GM21447 (cell line): ENCODE measurements around the gene BCL7B.
A peak's percentile ranks its signal among the peaks of the same experiment; 100 is the strongest.
"Not testable (repeated sequence)": the region's sequence is repeated elsewhere in the genome, so short reads cannot be mapped to it uniquely, and the experiment has no call there.

Experiments used
- ATAC-seq: cut with Tn5 transposase; IDR thresholded peaks from one replicate; pipeline ENCODE4 v1.9.1; 2021; ENCODE audit not compliant: unreplicated experiment

Gene BCL7B

GRCh38 chr7:73573276-73573675, 15.8 kb upstream of the BCL7B start:
- no peak for ATAC-seq

GRCh38 chr7:73572767-73573186, 15.3 kb upstream of the BCL7B start:
- ATAC-seq: no peak

GRCh38 chr7:73570977-73571376, 13.5 kb upstream of the BCL7B start:
- ATAC-seq: no peak

GRCh38 chr7:73570521-73570920, 13.0 kb upstream of the BCL7B start:
- ATAC-seq: no peak

- ATAC-seq: no peak
Observed at GRCh38 chr7:73569042-73569608, 11.6 kb upstream of the BCL7B start.

GRCh38 chr7:73567846-73568685, 10.6 kb upstream of the BCL7B start:
- ATAC-seq: no peak

GRCh38 chr7:73567140-73567539, 9.7 kb upstream of the BCL7B start:
- ATAC-seq: no peak

- ATAC-seq: not testable (repeated sequence)
Observed at GRCh38 chr7:73566431-73566830, 8.9 kb upstream of the BCL7B start.

- no peak for ATAC-seq
Observed at GRCh38 chr7:73565675-73566340, 8.3 kb upstream of the BCL7B start.

- ATAC-seq: no peak
Observed at GRCh38 chr7:73560109-73560835, 2.8 kb upstream of the BCL7B start.

GRCh38 chr7:73557108-73557396, 438 bp downstream of the BCL7B start:
- peak; percentile 84 for ATAC-seq

- ATAC-seq: no peak
Observed at GRCh38 chr7:73556208-73557107, 1.0 kb downstream of the BCL7B start.

- ATAC-seq: no peak
Observed at GRCh38 chr7:73555411-73555982, 2.0 kb downstream of the BCL7B start.

- not testable (repeated sequence) for ATAC-seq
Observed at GRCh38 chr7:73550093-73550492, 7.4 kb downstream of the BCL7B start.

GRCh38 chr7:73549176-73549575, 8.3 kb downstream of the BCL7B start:
- ATAC-seq: no peak

- ATAC-seq: no peak
Observed at GRCh38 chr7:73547841-73548240, 9.6 kb downstream of the BCL7B start.

GRCh38 chr7:73544678-73545077, 12.8 kb downstream of the BCL7B start:
- no peak for ATAC-seq

GRCh38 chr7:73541722-73542121, 15.8 kb downstream of the BCL7B start:
- no peak for ATAC-seq

GRCh38 chr7:73539709-73540108, 17.8 kb downstream of the BCL7B start:
- no peak for ATAC-seq

- not testable (repeated sequence) for ATAC-seq
Observed at GRCh38 chr7:73538510-73538909, 19.0 kb downstream of the BCL7B start.
